Keratinocyte (primary cell): ENCODE measurements around the gene OR8B4.

Source experiments
- EZH2 ChIP-seq: IDR thresholded peaks from one replicate; pipeline ENCODE4 v1.6.1; 2012; ENCODE audit warnings: inconsistent platforms, mild to moderate bottlenecking, low read length, moderate library complexity
- TF ChIP-seq, protein P1 (sequence below), 3 experiments: IDR thresholded peaks in 1 of 3; conservative IDR thresholded peaks in 1 of 3; optimal IDR thresholded peaks in 1 of 3; 2 replicates in 2 of 3; 3 replicates in 1 of 3; pipeline versions ENCODE3 to v1.5.1; 2011; ENCODE audit warnings: low read length in 3 of 3, mild to moderate bottlenecking in 3 of 3, moderate library complexity in 2 of 3, control low read depth in 1 of 3, inconsistent platforms in 1 of 3; ENCODE audit not compliant: insufficient read depth in 2 of 3; ENCODE audit errors: extremely low read depth in 1 of 3

DNA sequence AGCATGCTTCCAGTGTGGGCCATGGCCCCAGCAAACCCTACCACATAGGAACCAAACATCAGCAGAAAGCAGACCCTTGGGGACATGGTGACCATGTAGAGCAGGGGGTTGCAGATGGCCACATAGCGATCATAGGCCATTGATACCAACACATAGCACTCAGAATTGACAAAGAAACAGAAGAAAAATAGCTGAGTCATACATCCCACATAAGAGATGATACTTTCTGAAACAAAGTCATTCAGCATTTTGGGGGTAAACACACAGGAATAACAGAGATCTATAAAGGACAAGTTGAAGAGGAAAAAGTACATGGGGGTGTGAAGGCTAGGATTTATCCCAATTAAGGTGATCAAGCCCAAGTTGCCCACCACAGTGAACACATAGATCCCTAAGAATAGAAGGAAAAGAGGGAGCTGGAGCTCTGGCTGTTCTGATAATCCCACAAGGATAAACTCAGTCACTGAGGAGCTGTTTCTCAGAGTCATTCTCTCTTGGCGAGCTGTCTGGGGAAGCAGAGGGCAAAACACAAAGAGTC is at the start of gene OR8B4:
- TF ChIP-seq, protein P1, sequence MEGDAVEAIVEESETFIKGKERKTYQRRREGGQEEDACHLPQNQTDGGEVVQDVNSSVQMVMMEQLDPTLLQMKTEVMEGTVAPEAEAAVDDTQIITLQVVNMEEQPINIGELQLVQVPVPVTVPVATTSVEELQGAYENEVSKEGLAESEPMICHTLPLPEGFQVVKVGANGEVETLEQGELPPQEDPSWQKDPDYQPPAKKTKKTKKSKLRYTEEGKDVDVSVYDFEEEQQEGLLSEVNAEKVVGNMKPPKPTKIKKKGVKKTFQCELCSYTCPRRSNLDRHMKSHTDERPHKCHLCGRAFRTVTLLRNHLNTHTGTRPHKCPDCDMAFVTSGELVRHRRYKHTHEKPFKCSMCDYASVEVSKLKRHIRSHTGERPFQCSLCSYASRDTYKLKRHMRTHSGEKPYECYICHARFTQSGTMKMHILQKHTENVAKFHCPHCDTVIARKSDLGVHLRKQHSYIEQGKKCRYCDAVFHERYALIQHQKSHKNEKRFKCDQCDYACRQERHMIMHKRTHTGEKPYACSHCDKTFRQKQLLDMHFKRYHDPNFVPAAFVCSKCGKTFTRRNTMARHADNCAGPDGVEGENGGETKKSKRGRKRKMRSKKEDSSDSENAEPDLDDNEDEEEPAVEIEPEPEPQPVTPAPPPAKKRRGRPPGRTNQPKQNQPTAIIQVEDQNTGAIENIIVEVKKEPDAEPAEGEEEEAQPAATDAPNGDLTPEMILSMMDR (optimal IDR thresholded peaks at IDR 0.05 in 1 of 3, IDR thresholded peaks at IDR 0.05 in 1 of 3, conservative IDR thresholded peaks at IDR 0.05 in 1 of 3; ENCODE audit: extremely low read depth in 1 of 3, insufficient read depth in 2 of 3, low read length in 3 of 3): no peak
- TF ChIP-seq EZH2: no peak
